Natural killer cell (primary cell): Measurements from ENCODE around the gene PLEKHA6. TPM values are rescaled to one million over a fixed set of nuclear protein-coding genes. Genes with fewer than 3 reads are reported as not detected.

Experiments used
- ATAC-seq, 3 donors: fragments of 150-1000 bp in 2 of 3; fragments of 200-7000 bp in 1 of 3; cut with Tn5 transposase; 1 replicate in 1 of 3; 2 replicates in 2 of 3; pipeline ENCODE4 v1.10.0; 2021; ENCODE audit warnings: mild to moderate bottlenecking in 2 of 3, moderate library complexity in 2 of 3
- DNase-seq, 2 donors: peaks; one replicate each; pipeline versions ENCODE4 v3.0.0 to v3.0.0-alpha.2; 2013 to 2021; ENCODE audit warnings: mixed read lengths in 1 of 2
- H3K27ac ChIP-seq: one replicate; pipeline ENCODE4 v1.5.1; 2013; ENCODE audit warnings: mild to moderate bottlenecking, low read length
- H3K27me3 ChIP-seq: one replicate; pipeline ENCODE4 v1.6.1; 2013; ENCODE audit warnings: low read length; ENCODE audit not compliant: control insufficient read depth, insufficient read depth
- H3K36me3 ChIP-seq: one replicate; pipeline ENCODE4 v1.6.1; 2013; ENCODE audit warnings: low read length; ENCODE audit not compliant: control insufficient read depth, insufficient read depth
- H3K4me1 ChIP-seq: one replicate; pipeline ENCODE4 v1.6.1; 2013; ENCODE audit warnings: low read length; ENCODE audit not compliant: control insufficient read depth, insufficient read depth
- H3K4me3 ChIP-seq: one replicate; pipeline ENCODE4 v1.5.1; 2013; ENCODE audit warnings: low read length
- H3K9me3 ChIP-seq: one replicate; pipeline ENCODE4 v1.6.1; 2013; ENCODE audit warnings: low read length; ENCODE audit not compliant: control insufficient read depth, insufficient read depth
- H3K27ac Mint-ChIP-seq, 2 donors: one replicate each; pipeline ENCODE4 v1.8.0; 2022; ENCODE audit warnings: mild to moderate bottlenecking in 2 of 2, mixed read lengths in 2 of 2, moderate library complexity in 1 of 2
- H3K27me3 Mint-ChIP-seq, 2 donors: one replicate each; pipeline ENCODE4 v1.8.0; 2022; ENCODE audit warnings: low read depth in 2 of 2, mixed read lengths in 2 of 2
- H3K36me3 Mint-ChIP-seq: one replicate; pipeline ENCODE4 v1.8.0; 2022; ENCODE audit warnings: mixed read lengths
- H3K4me1 Mint-ChIP-seq, 2 donors: one replicate each; pipeline ENCODE4 v1.8.0; 2022; ENCODE audit warnings: mixed read lengths in 2 of 2
- H3K4me3 Mint-ChIP-seq: one replicate; pipeline ENCODE4 v1.8.0; 2022; ENCODE audit warnings: mild to moderate bottlenecking, moderate library complexity, mixed read lengths
- H3K9me3 Mint-ChIP-seq, 2 donors: one replicate each; pipeline ENCODE4 v1.8.0; 2022; ENCODE audit warnings: mixed read lengths in 2 of 2
- CTCF ChIP-seq: fragments of 200-600 bp; IDR thresholded peaks from one replicate; pipeline ENCODE4 v1.8.0; 2022; ENCODE audit warnings: antibody characterized with exemption
- WGBS: methylation state at CpG from one replicate; pipeline ENCODE4 v1.1.7; 2013; ENCODE audit warnings: missing lambda C conversion rate; ENCODE audit not compliant: insufficient coverage; 5-methylcytosine and 5-hydroxymethylcytosine counted together
- intact Hi-C: fragments of 100-400 bp; cut with micrococcal nuclease; formaldehyde crosslinking; loops from one replicate; pipeline ENCODE4 v1.14.2; 2022
- total RNA-seq, 4 donors: library from RNA; stranded (reverse); fragments of 120-200 nt in 1 of 4; gene quantifications; one replicate each; pipeline versions ENCODE4 v1.2.3 to v1.2.4, GENCODE V29; 2013 to 2022

PLEKHA6 gene
- total RNA-seq, 3 donors from 2014 or later (not counting 1 experiment from before 2014, with no cell fraction given): 0.10 to 0.43 (median 0.16) TPM

- ATAC-seq: no peak
- Histone ChIP-seq H3K9me3 (no peaks in the 10 kb centered on the region), H3K27me3 (no peaks in the 10 kb centered on the region), H3K4me1 (peaks cover 12% of the 10 kb centered on the region), H3K4me3 (no peak overlapping the region), H3K27ac (no peak overlapping the region), H3K36me3 (no peaks in the 10 kb centered on the region)
- intact Hi-C loops: no loop called here
- WGBS: 86% methylated on average over 5 of the region's 7 CpGs
- Mint-ChIP-seq H3K27me3 (peaks cover 25 to 34% of the 10 kb centered on the region in 2 donors), H3K4me1 (peaks cover 13 to 16% of the 10 kb centered on the region in 2 donors), H3K27ac (no peak overlapping the region), H3K36me3 (no peaks in the 10 kb centered on the region), H3K4me3 (no peak overlapping the region), H3K9me3 (no peaks in the 10 kb centered on the region)
- no peak for DNase-seq
- TF ChIP-seq CTCF: no peak
Measured at GRCh38 chr1:204293605-204294337, 66.0 kb downstream of the PLEKHA6 start.

- ATAC-seq (no peak), DNase-seq (no peak)
- Mint-ChIP-seq H3K36me3 (no peaks in the 10 kb centered on the region), H3K27me3 (peaks cover 25 to 42% of the 10 kb centered on the region in 2 donors), H3K4me3 (no peak overlapping the region), H3K4me1 (peaks cover 13 to 20% of the 10 kb centered on the region in 2 donors), H3K9me3 (no peaks in the 10 kb centered on the region), H3K27ac (no peak overlapping the region)
- no peaks in the 10 kb centered on the region for H3K9me3 ChIP-seq
- H3K27ac ChIP-seq: no peak overlapping the region
- WGBS: 100% methylated on average over 4 of the region's 5 CpGs
- TF ChIP-seq CTCF: no peak
- intact Hi-C loops: no loop called here
- H3K4me1 ChIP-seq: peaks cover 18% of the 10 kb centered on the region
- no peak overlapping the region for H3K4me3 ChIP-seq
- no peaks in the 10 kb centered on the region for H3K27me3 ChIP-seq
- H3K36me3 ChIP-seq: no peaks in the 10 kb centered on the region
Measured at GRCh38 chr1:204292740-204293139, 67.0 kb downstream of the PLEKHA6 start.

- 49% methylated on average over 3 of the region's 4 CpGs for WGBS
- ATAC-seq: no peak
- Mint-ChIP-seq H3K4me3 (no peak overlapping the region), H3K36me3 (no peaks in the 10 kb centered on the region), H3K9me3 (no peaks in the 10 kb centered on the region), H3K4me1 (peaks cover 20 to 28% of the 10 kb centered on the region in 2 donors), H3K27ac (no peak overlapping the region), H3K27me3 (peaks cover 28 to 42% of the 10 kb centered on the region in 2 donors)
- H3K4me3 ChIP-seq: no peak overlapping the region
- H3K9me3 ChIP-seq: no peaks in the 10 kb centered on the region
- no peaks in the 10 kb centered on the region for H3K36me3 ChIP-seq
- H3K27me3 ChIP-seq: no peaks in the 10 kb centered on the region
- TF ChIP-seq CTCF: no peak
- no peak for DNase-seq
- H3K4me1 ChIP-seq: peaks cover 28% of the 10 kb centered on the region
- H3K27ac ChIP-seq: no peak overlapping the region
- intact Hi-C loops: no loop called here
Measured at GRCh38 chr1:204289280-204289679, 70.4 kb downstream of the PLEKHA6 start.
